Glomerular endothelial cell (primary cell): ENCODE results near the gene CXCL3. TPM values are rescaled to one million over a fixed set of nuclear protein-coding genes. Genes with fewer than 3 reads are reported as not detected.

Source experiments
- DNase-seq: peaks from one replicate; pipeline ENCODE4 v3.0.0-alpha.2; 2011; ENCODE audit warnings: low read depth, low spot score; ENCODE audit errors: extremely low read depth
- total RNA-seq: library from RNA; depleted of rRNA; stranded (reverse); fragments of >200 nt; gene quantifications from 2 replicates; pipeline ENCODE4 v1.2.3, GENCODE V29; 2015

The CXCL3 gene
- total RNA-seq, 1 donor from 2014 or later: 21.2 TPM

- no peak for DNase-seq
These were observed 22.4 kb downstream of the CXCL3 start for GRCh38 chr4:74016068-74016467.

- DNase-seq: no peak
These were observed 23.2 kb downstream of the CXCL3 start for GRCh38 chr4:74015126-74015780.

- no peak for DNase-seq
These were observed 24.2 kb downstream of the CXCL3 start for GRCh38 chr4:74014332-74014731.

GRCh38 chr4:74013264-74013663 lies 25.2 kb downstream of the CXCL3 start:
- DNase-seq: no peak

GRCh38 chr4:74012130-74012529 lies 26.4 kb downstream of the CXCL3 start:
- DNase-seq: no peak

- no peak for DNase-seq
These were observed 29.2 kb downstream of the CXCL3 start for GRCh38 chr4:74009307-74009706.

GRCh38 chr4:74006009-74006476 lies 32.4 kb downstream of the CXCL3 start:
- DNase-seq: no peak

- DNase-seq: no peak
These were observed 33.0 kb downstream of the CXCL3 start for GRCh38 chr4:74005528-74005927.

- no peak for DNase-seq
These were observed 33.8 kb downstream of the CXCL3 start for GRCh38 chr4:74004668-74005067.

- no peak for DNase-seq
These were observed 38.2 kb downstream of the CXCL3 start for GRCh38 chr4:74000301-74000700.

GRCh38 chr4:73998040-73999011 lies 40.2 kb downstream of the CXCL3 start, which contains the start of gene CXCL5:
CXCL5 (minus strand) TSS chr4:73998677; CDS start chr4:73998581, 96 bp downstream.
- no peak for DNase-seq

- DNase-seq: no peak
These were observed 46.4 kb downstream of the CXCL3 start for GRCh38 chr4:73992050-73992449.

GRCh38 chr4:73991742-73992000 lies 46.8 kb downstream of the CXCL3 start:
- no peak for DNase-seq

- no peak for DNase-seq
These were observed 47.3 kb downstream of the CXCL3 start for GRCh38 chr4:73990988-73991741.

GRCh38 chr4:73989928-73990327 lies 48.6 kb downstream of the CXCL3 start:
- no peak for DNase-seq

- DNase-seq: no peak
These were observed 49.5 kb downstream of the CXCL3 start for GRCh38 chr4:73989031-73989430.

GRCh38 chr4:73988061-73988460 lies 50.4 kb downstream of the CXCL3 start, which contains the start of gene PPBP:
PPBP (minus strand) TSS chr4:73988190; CDS start chr4:73988103, 87 bp downstream.
- no peak for DNase-seq
